Limb (tissue), 2 donors: Measurements from ENCODE around the gene CLSTN2.

ENCODE experiments used
- DNase-seq, 2 donors: peaks; one replicate each; pipeline ENCODE4 v3.0.0-alpha.2; 2016; ENCODE audit errors: extremely low spot score in 2 of 2

Gene CLSTN2

GRCh38 chr3:140580746-140581145 is 645.8 kb downstream of the CLSTN2 start:
- DNase-seq: no peak

GRCh38 chr3:140584549-140584948 is 649.6 kb downstream of the CLSTN2 start:
- DNase-seq: no peak

DNA sequence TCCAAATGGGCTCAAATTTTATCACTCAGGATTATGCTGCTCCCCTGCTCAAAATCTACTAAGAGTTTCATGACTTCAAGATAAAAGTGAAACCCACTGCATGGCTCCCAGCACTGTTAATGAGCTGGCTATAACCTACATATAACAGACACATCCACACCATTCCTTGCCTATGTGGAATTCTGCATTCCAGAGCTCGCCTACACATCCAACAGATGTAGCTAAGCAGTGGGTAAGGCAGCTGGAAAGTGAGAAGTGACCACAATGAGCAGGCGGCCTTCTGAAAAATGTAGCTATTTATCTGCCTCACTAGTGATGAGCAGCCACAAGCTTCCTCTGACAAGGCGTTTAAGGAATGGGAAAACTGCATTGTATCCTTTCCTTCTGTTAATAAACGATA is 650.8 kb downstream of the CLSTN2 start:
- no peak for DNase-seq

- DNase-seq: no peak
Measured at GRCh38 chr3:140586311-140586710, 651.3 kb downstream of the CLSTN2 start.

- DNase-seq: no peak
Measured at GRCh38 chr3:140588558-140588957, 653.6 kb downstream of the CLSTN2 start.

DNA sequence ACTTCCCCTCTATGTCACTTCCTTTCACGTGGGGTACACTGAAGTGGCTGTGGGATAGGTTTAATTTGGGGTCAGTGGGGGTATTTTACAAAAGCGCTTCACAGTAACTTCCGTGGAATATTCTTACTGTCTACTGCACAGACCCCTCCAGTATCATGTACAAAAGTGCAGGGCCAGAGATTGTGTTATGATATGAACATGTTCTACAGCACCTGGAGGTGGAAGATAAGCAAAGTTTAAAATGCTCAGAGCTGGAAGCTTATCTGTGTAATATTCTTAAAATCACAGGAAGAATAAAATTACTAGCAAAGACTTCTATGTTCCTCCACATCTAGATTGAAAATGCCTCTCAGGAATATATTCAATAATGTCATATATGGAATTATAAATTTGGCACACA is 658.8 kb downstream of the CLSTN2 start:
- DNase-seq: no peak

GRCh38 chr3:140595295-140595694 is 660.3 kb downstream of the CLSTN2 start:
- no peak for DNase-seq

DNA sequence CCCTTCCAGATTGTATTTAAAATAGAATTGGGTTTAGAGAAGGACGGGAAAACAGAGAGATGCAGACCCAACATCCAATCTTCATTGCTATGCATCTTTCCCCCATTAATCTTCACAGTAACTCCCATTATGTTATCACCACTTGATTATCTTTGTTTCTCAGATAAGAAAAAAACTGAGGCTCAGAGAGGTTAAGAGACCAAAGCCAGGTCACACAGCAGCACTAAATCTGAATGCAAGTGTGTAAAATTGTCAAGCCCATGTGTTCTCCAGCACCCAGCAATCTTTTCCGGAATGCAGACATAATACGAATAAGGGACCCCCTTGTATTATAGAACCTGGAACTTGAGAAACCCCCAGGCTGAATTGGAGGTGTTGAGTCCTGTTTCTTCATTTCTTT is 662.4 kb downstream of the CLSTN2 start:
- DNase-seq: no peak

GRCh38 chr3:140597792-140598191 is 662.8 kb downstream of the CLSTN2 start:
- no peak for DNase-seq

DNA sequence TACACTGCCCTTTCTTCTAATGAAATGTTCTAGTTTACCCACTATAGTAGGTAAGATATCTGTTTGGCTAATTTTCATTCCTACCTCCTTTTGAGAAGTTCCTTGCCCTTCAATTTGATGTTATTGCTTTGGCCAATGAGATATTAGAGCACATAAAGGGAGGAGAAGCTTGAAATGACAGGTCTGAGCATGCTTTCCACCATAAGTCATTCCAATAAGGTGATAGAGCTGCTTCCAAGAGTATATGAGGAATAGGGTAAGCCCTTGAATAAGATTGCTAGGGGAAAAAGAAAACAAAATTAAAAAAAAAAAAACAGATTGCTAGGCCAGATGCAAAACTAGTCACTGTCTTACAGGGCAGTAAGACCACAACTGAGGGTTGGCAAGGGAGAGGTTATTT is 664.0 kb downstream of the CLSTN2 start:
- DNase-seq: no peak

DNA sequence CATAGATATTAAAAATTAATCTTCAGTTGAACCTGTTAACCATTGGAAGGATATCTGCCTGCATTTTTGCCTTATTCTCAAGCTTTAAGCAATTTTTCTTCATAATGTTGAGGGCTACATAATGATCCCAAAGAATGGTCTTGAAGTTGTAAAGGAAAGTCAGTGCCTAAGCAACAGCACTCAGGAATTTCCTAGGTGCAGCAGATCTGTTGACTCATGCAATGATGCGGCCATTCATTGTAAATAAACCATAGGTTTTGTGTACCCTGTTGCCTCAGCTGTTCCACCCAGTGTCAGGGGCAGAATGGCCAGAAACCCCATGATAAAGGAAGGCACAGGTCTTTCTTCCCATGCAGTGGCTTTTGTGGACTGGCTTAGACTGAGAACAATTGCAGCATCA is 664.5 kb downstream of the CLSTN2 start:
- DNase-seq: no peak

DNA sequence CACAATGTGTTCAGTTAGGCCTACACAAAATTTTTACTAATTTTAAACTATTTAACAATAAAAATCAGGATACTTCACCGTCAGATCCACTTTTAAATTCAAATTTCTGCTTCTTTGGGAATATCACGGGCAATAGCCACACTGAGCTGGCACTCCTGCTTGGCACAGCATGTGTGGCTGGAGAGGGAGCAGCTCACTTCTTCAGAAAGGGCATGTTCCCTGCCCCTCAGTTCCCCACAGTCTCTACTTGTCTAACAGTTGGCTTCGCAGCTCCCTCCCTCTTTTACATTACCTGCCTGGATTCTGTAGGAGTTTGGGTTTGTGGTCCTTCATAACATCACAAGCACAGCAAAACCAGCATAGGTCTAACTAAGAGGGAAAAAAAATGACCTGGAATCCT is 666.9 kb downstream of the CLSTN2 start:
- DNase-seq: no peak

GRCh38 chr3:140602781-140603180 is 667.8 kb downstream of the CLSTN2 start:
- DNase-seq: no peak

- no peak for DNase-seq
Measured at GRCh38 chr3:140603766-140604165, 668.8 kb downstream of the CLSTN2 start.

DNA sequence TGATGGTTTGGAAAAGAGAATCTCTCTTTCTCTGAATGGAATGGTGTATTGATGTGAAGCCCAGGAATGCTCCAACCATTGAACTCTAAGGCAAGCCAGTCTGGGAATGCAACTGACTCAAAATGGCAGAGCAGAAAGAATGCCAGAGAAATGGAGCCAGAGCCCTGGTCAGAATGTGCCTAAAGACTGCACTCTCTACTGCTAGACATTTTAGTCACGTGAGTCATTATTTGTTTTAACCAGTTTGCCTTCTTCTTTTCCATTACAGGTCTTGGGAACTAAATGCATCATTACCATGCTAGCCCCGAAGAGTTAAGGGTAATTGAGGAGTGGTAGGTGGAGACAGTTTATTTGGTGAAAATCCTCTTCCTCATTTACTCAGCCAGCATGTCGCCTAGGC is 675.6 kb downstream of the CLSTN2 start:
- no peak for DNase-seq

GRCh38 chr3:140614001-140614400 is 679.0 kb downstream of the CLSTN2 start:
- no peak for DNase-seq

GRCh38 chr3:140617135-140617534 is 682.1 kb downstream of the CLSTN2 start:
- no peak for DNase-seq

GRCh38 chr3:140626856-140627255 is 691.9 kb downstream of the CLSTN2 start:
- DNase-seq: no peak
